OCI-LY3 (cell line): ENCODE results near the gene CHPF.

Source experiments
- H2AFZ ChIP-seq: fragments of 200-600, 300-600 bp; shearing (Covaris generic); 2 replicates; pipeline ENCODE4 v1.6.0; 2014; ENCODE audit warnings: antibody characterized with exemption, low read depth, low read length
- H3K27ac ChIP-seq: fragments of 200-600, 300-600 bp; sonication (generic); 2 replicates; pipeline ENCODE4 v1.5.1; 2014; ENCODE audit warnings: mild to moderate bottlenecking, low read length, moderate library complexity, mixed read lengths
- H3K27me3 ChIP-seq: fragments of 200-600, 300-600 bp; sonication (generic); 2 replicates; pipeline ENCODE4 v1.6.1; 2014; ENCODE audit warnings: low read depth, low read length, mixed read lengths
- H3K36me3 ChIP-seq: fragments of 200-600, 300-600 bp; sonication (generic); replicated peaks from 2 replicates; pipeline ENCODE3; 2014; ENCODE audit warnings: low read depth, low read length, mixed read lengths
- H3K4me1 ChIP-seq: fragments of 300-600, 200-600 bp; sonication (generic); 2 replicates; pipeline ENCODE4 v1.6.1; 2014; ENCODE audit warnings: low read length, mixed read lengths
- H3K4me2 ChIP-seq: fragments of 200-600, 300-600 bp; sonication (generic); 2 replicates; pipeline ENCODE4 v1.6.1; 2014; ENCODE audit warnings: low read length, mixed read lengths
- H3K4me3 ChIP-seq: fragments of 300-600, 200-600 bp; sonication (generic); 2 replicates; pipeline ENCODE4 v1.5.1; 2014; ENCODE audit warnings: antibody characterized with exemption, mild to moderate bottlenecking, low read length, moderate library complexity
- H3K79me2 ChIP-seq: fragments of 300-600, 200-600 bp; shearing (Covaris generic); 2 replicates; pipeline ENCODE4 v1.6.1; 2014; ENCODE audit warnings: mild to moderate bottlenecking, low read length, mixed read lengths
- H3K9ac ChIP-seq: fragments of 300-600, 200-600 bp; shearing (Covaris generic); 2 replicates; pipeline ENCODE4 v1.6.0; 2014; ENCODE audit warnings: mild to moderate bottlenecking, low read length, moderate library complexity
- H3K9me3 ChIP-seq: fragments of 200-600, 300-600 bp; shearing (Covaris generic); 2 replicates; pipeline ENCODE4 v1.6.1; 2014; ENCODE audit warnings: low read length, mixed read lengths; ENCODE audit not compliant: insufficient read depth
- H4K20me1 ChIP-seq: fragments of 200-600, 300-600 bp; sonication (generic); 2 replicates; pipeline ENCODE4 v1.6.1; 2016; ENCODE audit warnings: low read length, mixed read lengths; ENCODE audit not compliant: insufficient read depth
- CTCF ChIP-seq: fragments of 200-600, 300-600 bp; sonication (generic); IDR thresholded peaks from 2 replicates; pipeline ENCODE4 v1.5.1; 2014; ENCODE audit warnings: antibody characterized with exemption, low read length, low read depth
- EZH2phosphoT487 ChIP-seq: fragments of 200-600 bp; shearing (Covaris generic); IDR thresholded peaks from 2 replicates; pipeline ENCODE4 v1.6.1; 2018; ENCODE audit warnings: antibody characterized with exemption, mixed run types, low read depth

CHPF gene

GRCh38 chr2:219523031-219523671 is 20.5 kb downstream of the CHPF start:
- H3K4me2 ChIP-seq: no peak overlapping the region
- no peak overlapping the region for H3K4me3 ChIP-seq
- peaks cover 26% of the 10 kb centered on the region for H3K27me3 ChIP-seq

GRCh38 chr2:219522111-219523030 is 21.2 kb downstream of the CHPF start:
- H3K9me3 ChIP-seq: no peaks in the 10 kb centered on the region
- H3K79me2 ChIP-seq: no peaks in the 10 kb centered on the region
- no peak overlapping the region for H3K9ac ChIP-seq
- no peak overlapping the region for H2AFZ ChIP-seq
- no peak overlapping the region for H3K4me2 ChIP-seq
- H4K20me1 ChIP-seq: no peaks in the 10 kb centered on the region
- peaks cover 21% of the 10 kb centered on the region for H3K27me3 ChIP-seq
- H3K4me3 ChIP-seq: no peak overlapping the region
- no peaks in the 10 kb centered on the region for H3K36me3 ChIP-seq
- H3K4me1 ChIP-seq: no peaks in the 10 kb centered on the region
- TF ChIP-seq EZH2phosphoT487 (no peak), CTCF (no peak)
- H3K27ac ChIP-seq: no peak overlapping the region

More at GRCh38 chr2:219523031-219523671, 20.5 kb downstream of the CHPF start:
- Histone ChIP-seq H4K20me1 (no peaks in the 10 kb centered on the region), H3K27ac (no peak overlapping the region), H3K9ac (no peak overlapping the region), H3K9me3 (no peaks in the 10 kb centered on the region), H3K4me1 (no peaks in the 10 kb centered on the region), H2AFZ (no peak overlapping the region), H3K79me2 (no peaks in the 10 kb centered on the region), H3K36me3 (no peaks in the 10 kb centered on the region)
- TF ChIP-seq EZH2phosphoT487 (no peak), CTCF (0 out of 2 replicates have a peak, but pooled peaks have one; percentile 3)

- Histone ChIP-seq H3K4me3 (no peak overlapping the region), H2AFZ (no peak overlapping the region), H3K79me2 (no peaks in the 10 kb centered on the region), H3K9me3 (no peaks in the 10 kb centered on the region), H3K4me2 (peak overlapping the region; percentile 24; the same call in 1 of the 2 replicates), H4K20me1 (no peaks in the 10 kb centered on the region), H3K9ac (no peak overlapping the region), H3K36me3 (no peaks in the 10 kb centered on the region), H3K27ac (no peak overlapping the region), H3K4me1 (no peaks in the 10 kb centered on the region), H3K27me3 (peaks cover 11% of the 10 kb centered on the region)
- TF ChIP-seq CTCF: peak; percentile 50
- TF ChIP-seq EZH2phosphoT487: no peak
These were observed 22.3 kb downstream of the CHPF start for GRCh38 chr2:219521066-219521880.

- Histone ChIP-seq H3K27me3 (peaks cover 11% of the 10 kb centered on the region), H3K4me1 (no peaks in the 10 kb centered on the region)
These were observed 23.5 kb downstream of the CHPF start for GRCh38 chr2:219520079-219520478.

More at GRCh38 chr2:219520079-219520478, 23.5 kb downstream of the CHPF start:
- TF ChIP-seq CTCF (no peak), EZH2phosphoT487 (no peak)
- Histone ChIP-seq H3K9me3 (no peaks in the 10 kb centered on the region), H3K36me3 (no peaks in the 10 kb centered on the region), H2AFZ (no peak overlapping the region), H3K9ac (no peak overlapping the region), H3K27ac (no peak overlapping the region), H3K79me2 (no peaks in the 10 kb centered on the region), H3K4me2 (no peak overlapping the region), H3K4me3 (no peak overlapping the region), H4K20me1 (no peaks in the 10 kb centered on the region)
